ENCODE results near the gene COL9A2.
A peak's percentile ranks its signal among the peaks of the same experiment; 100 is the strongest.

Gene COL9A2

DNA sequence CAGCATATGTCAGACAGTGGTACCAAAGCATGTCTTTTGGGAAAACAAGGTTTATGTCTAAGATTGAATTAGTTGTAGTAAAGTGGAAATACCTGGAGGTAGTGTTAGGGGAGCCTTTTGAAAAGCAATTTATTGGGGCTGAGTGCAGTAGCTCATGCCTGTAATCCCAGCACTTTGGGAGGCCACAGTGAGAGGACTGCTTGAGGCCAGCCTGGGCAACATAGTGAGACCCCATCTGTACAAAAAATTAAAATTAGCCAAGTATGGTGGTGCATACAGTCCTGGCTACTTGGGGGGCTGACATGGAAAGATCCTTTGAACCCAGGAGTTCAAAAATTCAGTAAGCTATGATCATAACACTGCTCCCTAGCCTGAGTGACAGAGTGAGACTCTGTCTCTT lies 51.8 kb downstream of the COL9A2 start:
- TF ChIP-seq, protein P1, sequence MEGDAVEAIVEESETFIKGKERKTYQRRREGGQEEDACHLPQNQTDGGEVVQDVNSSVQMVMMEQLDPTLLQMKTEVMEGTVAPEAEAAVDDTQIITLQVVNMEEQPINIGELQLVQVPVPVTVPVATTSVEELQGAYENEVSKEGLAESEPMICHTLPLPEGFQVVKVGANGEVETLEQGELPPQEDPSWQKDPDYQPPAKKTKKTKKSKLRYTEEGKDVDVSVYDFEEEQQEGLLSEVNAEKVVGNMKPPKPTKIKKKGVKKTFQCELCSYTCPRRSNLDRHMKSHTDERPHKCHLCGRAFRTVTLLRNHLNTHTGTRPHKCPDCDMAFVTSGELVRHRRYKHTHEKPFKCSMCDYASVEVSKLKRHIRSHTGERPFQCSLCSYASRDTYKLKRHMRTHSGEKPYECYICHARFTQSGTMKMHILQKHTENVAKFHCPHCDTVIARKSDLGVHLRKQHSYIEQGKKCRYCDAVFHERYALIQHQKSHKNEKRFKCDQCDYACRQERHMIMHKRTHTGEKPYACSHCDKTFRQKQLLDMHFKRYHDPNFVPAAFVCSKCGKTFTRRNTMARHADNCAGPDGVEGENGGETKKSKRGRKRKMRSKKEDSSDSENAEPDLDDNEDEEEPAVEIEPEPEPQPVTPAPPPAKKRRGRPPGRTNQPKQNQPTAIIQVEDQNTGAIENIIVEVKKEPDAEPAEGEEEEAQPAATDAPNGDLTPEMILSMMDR (IDR thresholded peaks at IDR 0.05) = no peak
- H3K27ac ChIP-seq = no peak overlapping the region

DNA sequence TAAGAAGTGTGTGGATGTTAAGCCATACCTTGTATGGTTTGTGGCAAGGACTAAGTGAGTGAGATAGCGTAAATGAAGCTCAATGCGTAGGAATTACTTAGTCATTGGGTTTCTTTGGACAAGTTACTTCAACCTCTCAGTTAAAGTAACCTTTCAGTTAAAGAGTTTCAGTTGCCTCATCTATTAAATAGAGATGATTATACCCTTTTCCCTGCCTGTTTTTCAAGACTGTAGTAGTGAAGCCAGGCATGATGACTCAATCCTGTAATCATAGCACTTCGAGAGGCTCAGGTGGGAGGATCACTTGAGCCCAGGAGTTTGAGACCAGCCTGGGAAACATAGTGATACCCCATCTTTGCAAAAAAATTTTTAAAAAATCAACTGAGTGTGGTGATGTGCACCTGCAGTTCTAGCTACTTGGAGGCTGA lies 52.7 kb downstream of the COL9A2 start:
- Histone ChIP-seq H3K4me3 (no peak overlapping the region), H3K27ac (peak overlapping the region; percentile 48 to 60)
- no peak for DNase-seq (ENCODE audit: low spot score)
- TF ChIP-seq, protein P1 (IDR thresholded peaks at IDR 0.05) = no peak

More for the DNA sequence above, 51.8 kb downstream of the COL9A2 start:
- no peak for DNase-seq (ENCODE audit: low spot score)
- H3K4me3 ChIP-seq = no peak overlapping the region

DNA sequence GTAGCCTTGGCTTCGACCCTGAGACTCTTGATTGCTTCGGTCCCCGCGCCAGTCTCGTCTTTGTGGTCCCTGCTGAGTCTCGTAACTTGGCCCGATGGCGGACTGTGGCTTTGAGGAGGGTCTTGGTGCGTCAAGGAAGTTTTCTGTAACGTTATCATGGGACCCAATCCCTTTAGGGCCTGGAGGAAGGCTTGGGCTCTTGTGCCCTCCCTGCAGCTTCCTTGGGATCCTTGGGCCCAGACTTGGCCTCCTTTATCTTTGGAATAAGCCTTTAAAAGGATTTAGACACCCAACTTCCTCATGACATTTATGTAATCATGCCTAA lies 58.7 kb downstream of the COL9A2 start:
- no peak for DNase-seq (ENCODE audit: low spot score)
- H3K27ac ChIP-seq = peak overlapping the region; percentile 93 to 95
- peak overlapping the region; percentile 92 for H3K4me3 ChIP-seq
- TF ChIP-seq, protein P1 (IDR thresholded peaks at IDR 0.05) = no peak

DNA sequence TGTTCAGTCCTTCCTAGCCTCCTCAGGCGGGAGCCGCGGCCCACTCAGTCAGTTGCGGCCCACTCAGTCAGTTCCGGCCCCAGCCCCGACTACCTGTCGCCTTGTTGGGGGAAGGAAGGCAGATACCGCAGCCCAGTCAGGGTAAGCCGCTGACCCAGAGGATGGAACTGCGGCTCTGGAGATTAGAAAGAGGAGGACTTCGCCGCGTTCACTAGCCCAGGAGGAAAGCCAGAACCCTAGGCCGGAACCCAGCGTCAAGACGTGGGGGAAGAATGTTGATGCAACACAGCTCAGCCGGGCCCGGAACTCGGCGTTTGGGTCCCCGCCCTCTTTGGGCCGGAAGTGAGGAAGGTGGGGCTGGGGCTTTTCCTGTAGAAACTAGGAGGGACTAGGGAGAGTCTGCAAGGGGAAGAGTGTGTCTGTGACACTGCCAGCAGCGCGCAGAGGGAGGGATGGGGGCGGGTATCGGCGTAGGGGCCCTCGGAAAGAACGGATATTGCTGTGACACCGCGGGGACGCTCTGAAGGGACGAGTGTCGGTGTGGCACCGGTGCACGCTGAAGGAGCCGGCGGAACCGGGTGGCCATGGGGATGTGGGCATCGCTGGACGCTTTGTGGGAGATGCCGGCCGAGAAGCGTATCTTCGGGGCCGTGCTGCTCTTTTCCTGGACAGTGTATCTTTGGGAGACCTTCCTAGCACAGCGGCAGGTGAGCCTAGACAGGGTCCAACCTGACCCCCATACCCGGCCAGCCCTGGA lies 59.2 kb downstream of the COL9A2 start, which contains the start of gene ZMPSTE24:
TSS of gene ZMPSTE24 (plus strand) at position 549 of the 757 bp plus-strand sequence. CDS start at position 585, 36 bp downstream.
- Histone ChIP-seq H3K27ac (peak within 1 kb of the TSS; percentile 93 to 95), H3K4me3 (peak within 1 kb of the TSS; percentile 92)
- TF ChIP-seq, protein P1 (IDR thresholded peaks at IDR 0.05) = no peak
- peak; percentile 98 for DNase-seq (ENCODE audit: low spot score)

DNA sequence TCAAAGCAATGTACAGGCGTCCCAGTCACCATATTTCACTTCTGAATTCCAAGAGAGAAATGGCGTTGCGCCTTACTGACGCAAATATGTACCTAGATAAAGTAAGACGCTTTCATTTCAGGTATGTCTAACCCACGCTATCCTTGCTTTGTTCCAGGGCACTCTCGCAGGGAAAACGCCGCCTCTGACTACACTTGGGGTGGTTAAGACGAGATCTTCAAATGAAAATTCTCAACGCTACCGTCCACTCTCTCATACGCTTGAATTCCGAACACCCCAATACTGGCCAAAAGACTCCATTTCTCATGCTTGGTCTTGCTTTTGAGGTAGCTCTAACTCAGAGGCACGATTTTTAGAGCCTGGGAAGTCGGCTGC lies 59.8 kb downstream of the COL9A2 start:
- TF ChIP-seq, protein P1 (IDR thresholded peaks at IDR 0.05) = no peak
- H3K27ac ChIP-seq = peak overlapping the region; percentile 93 to 95
- peak overlapping the region; percentile 92 for H3K4me3 ChIP-seq
- no peak for DNase-seq (ENCODE audit: low spot score)

DNA sequence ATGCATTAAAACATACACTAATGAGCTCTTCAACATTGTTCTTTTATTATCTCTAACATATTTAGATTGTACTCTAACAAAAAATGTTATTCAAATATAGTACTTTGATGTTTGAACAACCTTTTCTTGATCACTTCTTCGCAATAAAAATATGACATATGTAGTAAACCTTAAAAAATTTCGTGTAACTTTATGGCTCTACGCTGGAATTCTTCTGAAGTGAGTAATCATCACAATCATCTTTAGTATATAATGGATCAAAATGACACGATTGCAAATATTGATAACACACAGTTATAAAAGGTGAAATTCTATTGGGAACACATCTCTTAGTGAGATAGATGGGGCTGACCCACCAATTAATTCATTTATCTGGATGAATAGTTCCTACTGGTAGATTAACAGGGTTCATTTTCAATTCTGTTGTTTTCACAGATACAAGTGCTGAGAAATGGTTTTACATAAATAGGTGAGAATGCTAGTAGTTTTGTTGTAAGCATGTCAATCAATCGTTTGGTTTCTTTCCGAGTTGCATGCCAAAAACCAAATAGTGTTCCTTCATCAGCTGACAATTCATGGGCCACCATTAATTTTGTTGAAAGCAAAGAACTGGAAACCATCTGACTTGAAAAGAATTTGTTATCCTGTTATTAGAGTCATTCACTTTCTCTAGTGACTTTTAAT lies 60.5 kb downstream of the COL9A2 start:
- H3K4me3 ChIP-seq = peak overlapping the region; percentile 92
- no peak for DNase-seq (ENCODE audit: low spot score)
- H3K27ac ChIP-seq = no peak overlapping the region
- TF ChIP-seq, protein P1 (IDR thresholded peaks at IDR 0.05) = no peak
